ENCODE results near the gene TWSG1.

- TF ChIP-seq CTCF (IDR thresholded peaks at IDR 0.05) = no peak
- TF ChIP-seq POLR2A (IDR thresholded peaks at IDR 0.05) = no peak
These were observed 99.6 kb downstream of the TWSG1 start for GRCh38 chr18:9434122-9434701.

All from right lobe of liver (tissue), 4 donors.